ENCODE data around the gene TENT5C.

The TENT5C gene

GRCh38 chr1:117652421-117652820, 46.6 kb downstream of the TENT5C start:
- no peak overlapping the region for H3K4me2 ChIP-seq (ENCODE audit: low read length)
- H3K4me3 ChIP-seq (ENCODE audit: low read length), result no peak overlapping the region
- H4K20me1 ChIP-seq (ENCODE audit: control insufficient read depth, insufficient read depth, low read depth, low read length), result no peaks in the 10 kb centered on the region
- H3K79me2 ChIP-seq (ENCODE audit: control insufficient read depth, low read length), result no peaks in the 10 kb centered on the region
- TF ChIP-seq CTCF (IDR thresholded peaks at IDR 0.05; ENCODE audit: low read depth, low read length, poor library complexity, severe bottlenecking) (no peak), EZH2phosphoT487 (IDR thresholded peaks at IDR 0.05; ENCODE audit: borderline replicate concordance, low read length) (no peak)
- peaks cover 34% of the 10 kb centered on the region for H3K4me1 ChIP-seq (ENCODE audit: control insufficient read depth, low read length)
- H3K27me3 ChIP-seq (ENCODE audit: control insufficient read depth, low read length), result 0 out of 2 replicates have a peak, but pooled peaks cover 3% of the 10 kb centered on the region
- peaks cover 8% of the 10 kb centered on the region; the same call in 1 of the 2 replicates for H3K36me3 ChIP-seq (ENCODE audit: control insufficient read depth, low read length)
- H3F3A ChIP-seq (ENCODE audit: control insufficient read depth, insufficient read depth), result no peaks in the 10 kb centered on the region
- no peak overlapping the region for H3K27ac ChIP-seq (ENCODE audit: low read depth, low read length)
- H3K9me2 ChIP-seq (replicated peaks; ENCODE audit: control insufficient read depth, low read length), result no peaks in the 10 kb centered on the region
- H3K9me3 ChIP-seq (ENCODE audit: control insufficient read depth, insufficient read depth, low read length), result no peaks in the 10 kb centered on the region

GRCh38 chr1:117653195-117653594, 47.3 kb downstream of the TENT5C start:
- Histone ChIP-seq H3K9me3 (ENCODE audit: control insufficient read depth, insufficient read depth, low read length) (no peaks in the 10 kb centered on the region), H3K79me2 (ENCODE audit: control insufficient read depth, low read length) (no peaks in the 10 kb centered on the region), H3K36me3 (ENCODE audit: control insufficient read depth, low read length) (peaks cover 8% of the 10 kb centered on the region; the same call in 1 of the 2 replicates), H3K4me2 (ENCODE audit: low read length) (no peak overlapping the region), H3K9me2 (replicated peaks; ENCODE audit: control insufficient read depth, low read length) (no peaks in the 10 kb centered on the region), H3K4me3 (ENCODE audit: low read length) (no peak overlapping the region), H3K4me1 (ENCODE audit: control insufficient read depth, low read length) (peaks cover 37% of the 10 kb centered on the region), H4K20me1 (ENCODE audit: control insufficient read depth, insufficient read depth, low read depth, low read length) (no peaks in the 10 kb centered on the region), H3K27ac (ENCODE audit: low read depth, low read length) (no peak overlapping the region), H3K27me3 (ENCODE audit: control insufficient read depth, low read length) (0 out of 2 replicates have a peak, but pooled peaks cover 3% of the 10 kb centered on the region), H3F3A (ENCODE audit: control insufficient read depth, insufficient read depth) (no peaks in the 10 kb centered on the region)
- no peak for TF ChIP-seq CTCF (IDR thresholded peaks at IDR 0.05; ENCODE audit: low read depth, low read length, poor library complexity, severe bottlenecking)
- no peak for TF ChIP-seq EZH2phosphoT487 (IDR thresholded peaks at IDR 0.05; ENCODE audit: borderline replicate concordance, low read length)

GRCh38 chr1:117653732-117654492, 48.1 kb downstream of the TENT5C start:
- H3K79me2 ChIP-seq (ENCODE audit: control insufficient read depth, low read length), result no peaks in the 10 kb centered on the region
- 0 out of 2 replicates have a peak, but pooled peaks cover 3% of the 10 kb centered on the region for H3K27me3 ChIP-seq (ENCODE audit: control insufficient read depth, low read length)
- no peaks in the 10 kb centered on the region for H3K9me3 ChIP-seq (ENCODE audit: control insufficient read depth, insufficient read depth, low read length)
- TF ChIP-seq EZH2phosphoT487 (IDR thresholded peaks at IDR 0.05; ENCODE audit: borderline replicate concordance, low read length), result no peak
- TF ChIP-seq CTCF (IDR thresholded peaks at IDR 0.05; ENCODE audit: low read depth, low read length, poor library complexity, severe bottlenecking), result no peak
- H3K4me3 ChIP-seq (ENCODE audit: low read length), result peak overlapping the region; percentile 50
- no peaks in the 10 kb centered on the region for H3F3A ChIP-seq (ENCODE audit: control insufficient read depth, insufficient read depth)
- H3K27ac ChIP-seq (ENCODE audit: low read depth, low read length), result peak overlapping the region; percentile 65
- H3K9me2 ChIP-seq (replicated peaks; ENCODE audit: control insufficient read depth, low read length), result no peaks in the 10 kb centered on the region
- no peaks in the 10 kb centered on the region for H4K20me1 ChIP-seq (ENCODE audit: control insufficient read depth, insufficient read depth, low read depth, low read length)
- peak overlapping the region; percentile 64 for H3K4me2 ChIP-seq (ENCODE audit: low read length)
- H3K4me1 ChIP-seq (ENCODE audit: control insufficient read depth, low read length), result peaks cover 44% of the 10 kb centered on the region
- H3K36me3 ChIP-seq (ENCODE audit: control insufficient read depth, low read length), result peaks cover 8% of the 10 kb centered on the region; the same call in 1 of the 2 replicates

All from DOHH2 (cell line).